K562 treated with DMSO at 1 percent for 12 hours (cell line): ENCODE measurements around the gene FIGLA. TPM values are rescaled to one million over a fixed set of nuclear protein-coding genes. Genes with fewer than 3 reads are reported as not detected.

Source experiments
- total RNA-seq: library from RNA; unstranded; fragments of 300-600 nt; gene quantifications from 2 replicates; pipeline ENCODE4 v1.2.3, GENCODE V29; 2022; ENCODE audit not compliant: insufficient read depth

Gene FIGLA, protein sequence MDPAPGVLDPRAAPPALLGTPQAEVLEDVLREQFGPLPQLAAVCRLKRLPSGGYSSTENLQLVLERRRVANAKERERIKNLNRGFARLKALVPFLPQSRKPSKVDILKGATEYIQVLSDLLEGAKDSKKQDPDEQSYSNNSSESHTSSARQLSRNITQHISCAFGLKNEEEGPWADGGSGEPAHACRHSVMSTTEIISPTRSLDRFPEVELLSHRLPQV
- not detected in 2 replicates for total RNA-seq

GRCh38 chr2:70790136-70790828, at the start of gene FIGLA:
Gene FIGLA (minus strand): TSS chr2:70790643. CDS start chr2:70790638, 5 bp downstream.

DNA sequence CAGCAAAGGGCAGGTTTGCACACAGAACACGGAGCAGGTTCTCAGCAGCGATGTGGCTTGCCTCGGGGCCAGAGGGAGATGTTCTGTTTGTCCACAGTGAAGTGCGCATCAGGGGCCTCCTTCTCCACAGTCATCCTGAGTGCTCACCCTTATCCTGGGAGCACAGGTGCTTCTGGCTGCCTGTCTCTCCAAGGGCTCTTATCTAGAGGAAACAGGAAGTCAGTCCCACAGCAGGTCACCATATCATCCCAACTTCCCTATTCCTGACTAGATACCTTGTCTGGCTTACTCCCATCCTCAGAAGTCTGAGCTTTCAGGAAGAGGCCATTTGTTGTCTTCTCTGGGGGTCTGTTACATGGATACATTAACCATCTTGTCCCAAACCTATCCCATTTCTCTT, 45.2 kb upstream of the FIGLA start, which contains the start of gene CD207:
Gene CD207, minus strand, starts transcription at position 174 of the 400 bp plus-strand sequence. Its CDS starts 40 bp downstream, at position 134.

GRCh38 chr2:70820499-70820898, 30.1 kb upstream of the FIGLA start, which contains the start of gene CLEC4F:
Gene CLEC4F (minus strand): TSS chr2:70820599. CDS start chr2:70820523, 76 bp downstream.

DNA sequence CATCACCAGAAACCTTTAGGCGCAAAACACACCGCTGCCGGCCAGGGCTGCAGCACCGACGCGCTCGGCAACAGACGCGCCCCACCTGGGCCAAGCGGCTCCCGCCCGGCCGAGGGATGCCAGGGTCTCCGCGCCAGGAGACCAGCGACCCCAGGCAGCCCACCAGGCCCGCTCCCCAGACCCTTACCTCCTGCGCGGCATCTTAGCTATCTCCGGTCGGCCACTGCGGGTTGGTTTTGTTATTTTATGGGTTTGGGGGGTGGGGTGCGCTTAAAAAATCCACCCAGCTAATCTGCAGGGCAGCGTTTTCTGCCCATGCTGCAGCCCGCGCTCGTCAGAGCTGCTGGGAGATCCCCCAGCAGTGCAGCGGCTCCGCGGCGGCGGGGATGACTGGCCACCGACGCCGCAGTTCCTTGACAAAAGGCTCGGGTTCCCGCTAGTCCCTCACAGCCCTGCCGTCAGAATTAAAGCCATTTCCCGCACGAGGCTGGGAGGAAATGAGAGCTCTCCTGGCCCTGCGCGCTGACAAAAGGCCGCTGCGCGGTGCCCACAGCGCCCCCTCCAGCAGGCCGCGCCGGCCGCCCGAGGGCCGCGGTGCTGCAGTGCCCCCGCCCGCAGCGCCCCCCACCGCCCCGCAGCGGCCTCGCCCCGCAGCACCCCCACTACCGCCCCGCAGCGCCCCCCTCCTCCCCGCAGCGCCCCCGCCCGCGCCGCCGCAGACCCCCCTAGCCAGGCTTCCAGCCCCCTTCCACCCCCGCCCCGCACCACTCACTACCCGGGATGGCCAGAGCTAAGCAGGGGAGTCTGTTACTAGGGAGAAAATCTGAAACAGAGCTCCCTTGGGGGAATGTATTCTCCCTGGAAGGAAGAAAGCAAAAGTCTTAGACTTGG, 22.5 kb downstream of the FIGLA start, which contains the start of gene ADD2:
Gene ADD2, minus strand, starts transcription at position 502 of the 891 bp plus-strand sequence. CDS start 61,792 bp downstream, outside the sequence.

Other genes with a start within 250 kb of the FIGLA start
- not detected in 2 replicates for gene TGFA, start 236.8 kb downstream of the FIGLA start, total RNA-seq
- gene ADD2, start 22.4 kb downstream of the FIGLA start, total RNA-seq = 4.3 and 13.2 TPM in 2 replicates
- not detected in 2 replicates for gene CLEC4F, start 30.0 kb upstream of the FIGLA start, total RNA-seq
- not detected in 2 replicates for gene CD207, start 45.2 kb upstream of the FIGLA start, total RNA-seq
- gene VAX2, start 109.9 kb upstream of the FIGLA start, total RNA-seq = not detected in 2 replicates
- gene ATP6V1B1, start 145.3 kb upstream of the FIGLA start, total RNA-seq = not detected in 2 replicates
- not detected in 2 replicates for gene ANKRD53, start 188.0 kb upstream of the FIGLA start, total RNA-seq
- 35.7 and 73.9 TPM in 2 replicates for gene TEX261, start 204.2 kb upstream of the FIGLA start, total RNA-seq